HepG2 (cell line): ENCODE measurements around the gene IL3RA. TPM values are rescaled to one million over a fixed set of nuclear protein-coding genes. Genes with fewer than 3 reads are reported as not detected.

Source experiments
- AFF4 ChIP-seq: sonication (generic); formaldehyde crosslinking; IDR thresholded peaks from 2 replicates; pipeline ENCODE4 v1.4.0; 2020; ENCODE audit warnings: missing genetic modification reagents
- CEBPB ChIP-seq: IDR thresholded peaks from 2 replicates; pipeline ENCODE4 v1.6.1; 2011; ENCODE audit warnings: low read depth, low read length, improper control_type of control experiment, borderline replicate concordance
- ELF3 ChIP-seq: IDR thresholded peaks from 2 replicates; pipeline ENCODE4 v1.6.1; 2016; ENCODE audit warnings: missing genetic modification reagents, missing compliant biosample characterization
- HHEX ChIP-seq: IDR thresholded peaks from 2 replicates; pipeline ENCODE4 v1.6.1; 2016; ENCODE audit warnings: control low read depth
- KDM2A ChIP-seq: sonication (generic); formaldehyde crosslinking; IDR thresholded peaks from 2 replicates; pipeline ENCODE4 v1.4.0; 2020; ENCODE audit warnings: low read depth, missing genetic modification reagents, borderline replicate concordance
- KLF11 ChIP-seq: IDR thresholded peaks from 2 replicates; pipeline ENCODE4 v1.6.1; 2016; ENCODE audit warnings: missing compliant biosample characterization
- MAFG ChIP-seq: sonication (generic); formaldehyde crosslinking; IDR thresholded peaks from 2 replicates; pipeline ENCODE4 v1.5.1; 2020; ENCODE audit warnings: mild to moderate bottlenecking, missing genetic modification reagents
- NR2F1 ChIP-seq, 2 experiments: fragments of 450-650 bp in 1 of 2; formaldehyde crosslinking in 1 of 2; IDR thresholded peaks; 2 replicates each; pipeline versions ENCODE4 v1.5.0 to v1.6.1; 2016 to 2020; ENCODE audit warnings: mild to moderate bottlenecking in 1 of 2, missing compliant biosample characterization in 1 of 2, missing genetic modification reagents in 1 of 2, moderate library complexity in 1 of 2
- PHF8 ChIP-seq: sonication (generic); formaldehyde crosslinking; IDR thresholded peaks from 2 replicates; pipeline ENCODE4 v1.5.0; 2020; ENCODE audit warnings: missing genetic modification reagents
- RXRA ChIP-seq: sonication (generic); formaldehyde crosslinking; IDR thresholded peaks from 2 replicates; pipeline ENCODE4 v1.5.1; 2020; ENCODE audit warnings: missing genetic modification reagents
- SMAD3 ChIP-seq: sonication (generic); formaldehyde crosslinking; IDR thresholded peaks from 2 replicates; pipeline ENCODE4 v1.4.0; 2020; ENCODE audit warnings: missing genetic modification reagents
- TAF1 ChIP-seq: sonication (generic); formaldehyde crosslinking; IDR thresholded peaks from 2 replicates; pipeline ENCODE4 v1.4.0; 2020; ENCODE audit warnings: missing genetic modification reagents
- TBX2 ChIP-seq: sonication (generic); formaldehyde crosslinking; IDR thresholded peaks from 2 replicates; pipeline ENCODE4 v1.5.0; 2020; ENCODE audit warnings: missing genetic modification reagents, mild to moderate bottlenecking, borderline replicate concordance
- THAP11 ChIP-seq: IDR thresholded peaks from 2 replicates; pipeline ENCODE4 v1.6.1; 2016; ENCODE audit warnings: missing biosample characterization, missing genetic modification reagents
- ZBTB39 ChIP-seq: sonication (generic); formaldehyde crosslinking; IDR thresholded peaks from 2 replicates; pipeline ENCODE4 v1.5.0; 2020; ENCODE audit warnings: missing genetic modification reagents
- ZNF225 ChIP-seq: sonication (generic); formaldehyde crosslinking; IDR thresholded peaks from 2 replicates; pipeline ENCODE4 v1.4.0; 2020; ENCODE audit warnings: mild to moderate bottlenecking, missing genetic modification reagents
- ZNF446 ChIP-seq: sonication (generic); formaldehyde crosslinking; IDR thresholded peaks from 2 replicates; pipeline ENCODE4 v1.5.0; 2020; ENCODE audit warnings: mild to moderate bottlenecking, missing genetic modification reagents
- ZNF569 ChIP-seq: sonication (generic); formaldehyde crosslinking; IDR thresholded peaks from 2 replicates; pipeline ENCODE4 v1.5.0; 2020; ENCODE audit warnings: mild to moderate bottlenecking, missing genetic modification reagents, moderate library complexity, borderline replicate concordance
- ZNF746 ChIP-seq: sonication (generic); formaldehyde crosslinking; IDR thresholded peaks from 2 replicates; pipeline ENCODE4 v1.8.0; 2022; ENCODE audit warnings: mild to moderate bottlenecking, missing genetic modification reagents
- polyA plus RNA-seq, 8 experiments: library from polyadenylated mRNA; depleted of rRNA in 3 of 8; stranded (reverse) in 7 of 8; unstranded in 1 of 8; fragments of >200 nt; fragmentation: Illumina TruSeq in 4 of 8; extraction: Trizol in 4 of 8; gene quantifications; 2 replicates each; pipeline versions ENCODE4 v1.2.1 to v1.2.3, GENCODE V29; 2011 to 2016; ENCODE audit warnings: low read depth in 4 of 8, missing spikeins in 1 of 8, mixed read lengths in 1 of 8; ENCODE audit not compliant: insufficient read depth in 1 of 8
- total RNA-seq, 5 experiments: library from RNA; depleted of rRNA; stranded (reverse); fragments of >200 nt; fragmentation: Illumina TruSeq; extraction: Trizol; gene quantifications; 2 replicates each; pipeline ENCODE4 v1.2.3, GENCODE V29; 2016; ENCODE audit warnings: low read depth in 1 of 5
- TF ChIP-seq, protein P1 (sequence below): sonication (generic); formaldehyde crosslinking; IDR thresholded peaks from 2 replicates; pipeline ENCODE4 v1.4.0; 2020; ENCODE audit warnings: missing genetic modification reagents
- TF ChIP-seq, protein P2 (sequence below): IDR thresholded peaks from 2 replicates; pipeline ENCODE4 v1.6.1; 2016; ENCODE audit warnings: control low read depth

Gene IL3RA
- total and polyA plus RNA-seq, 2 of the 13 experiments (the other 11 are each of a cell fraction or from before 2014, with no cell fraction given): not detected

DNA sequence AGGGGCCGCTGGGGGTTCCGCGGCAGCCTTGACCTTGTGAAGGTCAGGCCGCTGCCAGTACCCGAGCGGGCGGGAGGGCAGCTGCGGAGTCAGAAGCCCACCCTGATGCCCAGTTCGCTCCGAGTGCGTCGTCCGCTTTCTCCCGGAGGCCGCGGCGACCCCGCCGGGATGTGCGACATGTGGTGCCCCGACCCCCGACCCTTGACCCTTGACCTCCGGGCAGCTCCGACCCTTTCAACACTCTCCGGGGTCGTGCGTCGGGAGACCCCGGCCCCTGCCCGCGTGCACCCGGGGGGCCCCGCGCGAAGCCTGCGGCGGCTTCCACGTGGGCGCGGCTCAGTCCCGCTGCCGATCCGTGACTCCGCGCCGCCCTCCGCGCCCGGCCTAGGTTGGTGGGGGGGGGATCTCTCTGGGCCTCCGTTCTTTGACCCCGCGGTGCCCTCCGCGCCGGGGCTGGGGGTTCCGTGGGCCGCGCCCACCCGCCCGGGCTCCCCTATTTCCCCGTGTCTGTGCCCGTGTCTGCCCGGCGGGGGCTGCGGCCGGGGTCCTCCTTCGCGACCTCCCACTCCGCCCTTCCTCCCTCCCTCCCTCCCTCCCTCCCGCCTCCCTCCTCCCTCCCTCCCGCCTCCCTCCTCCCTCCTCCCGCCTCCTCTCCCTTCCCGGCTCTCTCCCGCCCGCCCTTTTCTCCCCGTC is 55.9 kb downstream of the IL3RA start (continued):
- TF ChIP-seq ZBTB39 (CRISPR knock-in tag): no peak
- TF ChIP-seq, protein P1, sequence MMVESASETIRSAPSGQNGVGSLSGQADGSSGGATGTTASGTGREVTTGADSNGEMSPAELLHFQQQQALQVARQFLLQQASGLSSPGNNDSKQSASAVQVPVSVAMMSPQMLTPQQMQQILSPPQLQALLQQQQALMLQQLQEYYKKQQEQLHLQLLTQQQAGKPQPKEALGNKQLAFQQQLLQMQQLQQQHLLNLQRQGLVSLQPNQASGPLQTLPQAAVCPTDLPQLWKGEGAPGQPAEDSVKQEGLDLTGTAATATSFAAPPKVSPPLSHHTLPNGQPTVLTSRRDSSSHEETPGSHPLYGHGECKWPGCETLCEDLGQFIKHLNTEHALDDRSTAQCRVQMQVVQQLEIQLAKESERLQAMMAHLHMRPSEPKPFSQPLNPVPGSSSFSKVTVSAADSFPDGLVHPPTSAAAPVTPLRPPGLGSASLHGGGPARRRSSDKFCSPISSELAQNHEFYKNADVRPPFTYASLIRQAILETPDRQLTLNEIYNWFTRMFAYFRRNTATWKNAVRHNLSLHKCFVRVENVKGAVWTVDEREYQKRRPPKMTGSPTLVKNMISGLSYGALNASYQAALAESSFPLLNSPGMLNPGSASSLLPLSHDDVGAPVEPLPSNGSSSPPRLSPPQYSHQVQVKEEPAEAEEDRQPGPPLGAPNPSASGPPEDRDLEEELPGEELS: no peak
- 0 out of 2 replicates have a peak, but pooled peaks have one; percentile 18 for TF ChIP-seq SMAD3 (CRISPR knock-in tag)
- peak; percentile 79; the same call in 1 of the 2 replicates for TF ChIP-seq KDM2A (CRISPR knock-in tag)
- TF ChIP-seq ZNF746 (CRISPR knock-in tag): peak; percentile 99
- TF ChIP-seq PHF8 (CRISPR knock-in tag): peak; percentile 66
- no peak for TF ChIP-seq KLF11
- TF ChIP-seq TAF1 (CRISPR knock-in tag): no peak
- TF ChIP-seq HHEX (CRISPR knock-in tag): no peak
- TF ChIP-seq ELF3 (CRISPR knock-in tag): no peak
- peak; percentile 84; the same call in 1 of the 2 replicates for TF ChIP-seq ZNF569 (CRISPR knock-in tag)
- peak; percentile 91 for TF ChIP-seq RXRA
- TF ChIP-seq TBX2 (CRISPR knock-in tag): no peak
- no peak for TF ChIP-seq AFF4 (CRISPR knock-in tag)
- TF ChIP-seq THAP11 (CRISPR knock-in tag): no peak
- peak; percentile 87; the same call in 1 of the 2 replicates for TF ChIP-seq ZNF446 (CRISPR knock-in tag)
- no peak for TF ChIP-seq MAFG
- TF ChIP-seq, protein P2, sequence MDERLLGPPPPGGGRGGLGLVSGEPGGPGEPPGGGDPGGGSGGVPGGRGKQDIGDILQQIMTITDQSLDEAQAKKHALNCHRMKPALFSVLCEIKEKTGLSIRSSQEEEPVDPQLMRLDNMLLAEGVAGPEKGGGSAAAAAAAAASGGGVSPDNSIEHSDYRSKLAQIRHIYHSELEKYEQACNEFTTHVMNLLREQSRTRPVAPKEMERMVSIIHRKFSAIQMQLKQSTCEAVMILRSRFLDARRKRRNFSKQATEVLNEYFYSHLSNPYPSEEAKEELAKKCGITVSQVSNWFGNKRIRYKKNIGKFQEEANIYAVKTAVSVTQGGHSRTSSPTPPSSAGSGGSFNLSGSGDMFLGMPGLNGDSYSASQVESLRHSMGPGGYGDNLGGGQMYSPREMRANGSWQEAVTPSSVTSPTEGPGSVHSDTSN (CRISPR knock-in tag): no peak
- TF ChIP-seq NR2F1 (CRISPR knock-in tag; IDR thresholded peaks at IDR 0.05): peak; percentile 96 to 100
- no peak for TF ChIP-seq CEBPB
- TF ChIP-seq ZNF225 (CRISPR knock-in tag): no peak
